SK-N-SH (cell line): Measurements from ENCODE around the gene ANKS4B. TPM values are rescaled to one million over a fixed set of nuclear protein-coding genes. Genes with fewer than 3 reads are reported as not detected.
A peak's percentile ranks its signal among the peaks of the same experiment; 100 is the strongest.

Experiments
- CTCF ChIA-PET: fragments of 300-600, 350-600 bp; formaldehyde crosslinking; extraction: SDS; loops from one replicate; lab custom pipeline; 2021; lab: Yijun Ruan, JAX
- POLR2A ChIA-PET: fragments of 350-600 bp; sonication (Branson Sonifier 250); formaldehyde crosslinking; extraction: SDS; loops from one replicate; lab custom pipeline; 2020; ENCODE audit warnings: antibody characterized with exemption, inconsistent platforms; lab: Yijun Ruan, JAX
- DNase-seq: peaks from one replicate; pipeline ENCODE4 v3.0.0; 2012
- H2AFZ ChIP-seq: fragments of 200-600 bp; sonication (generic); 2 replicates; pipeline ENCODE4 v1.8.1; 2016; ENCODE audit warnings: antibody characterized with exemption, mild to moderate bottlenecking, low read depth
- H3F3A ChIP-seq: fragments of 200-600 bp; sonication (generic); replicated peaks from 2 replicates; pipeline ENCODE3; 2016; ENCODE audit warnings: antibody characterized with exemption, mild to moderate bottlenecking; ENCODE audit not compliant: insufficient read depth
- H3K27ac ChIP-seq, 2 experiments: fragments of 200-500 bp in 1 of 2; fragments of 200-600 bp in 1 of 2; sonication (Bioruptor generic) in 1 of 2; sonication (generic), shearing (Covaris generic) in 1 of 2; 2 replicates each; pipeline versions ENCODE4 v1.5.1 to v1.6.1; 2014 to 2016; ENCODE audit warnings: low read depth in 2 of 2, inconsistent platforms in 1 of 2, low read length in 1 of 2, mild to moderate bottlenecking in 1 of 2, mixed read lengths in 1 of 2
- H3K27me3 ChIP-seq: fragments of 200-600 bp; sonication (generic), shearing (Covaris generic); 2 replicates; pipeline ENCODE4 v1.6.1; 2016; ENCODE audit warnings: mixed run types; ENCODE audit not compliant: insufficient read depth
- H3K36me3 ChIP-seq, 2 experiments: fragments of 200-500 bp in 1 of 2; fragments of 200-600 bp in 1 of 2; sonication (Bioruptor generic) in 1 of 2; sonication (generic) in 1 of 2; replicated peaks in 1 of 2; 2 replicates each; pipeline versions ENCODE3 to v1.5.1; 2014 to 2016; ENCODE audit warnings: low read length in 1 of 2, mild to moderate bottlenecking in 1 of 2; ENCODE audit not compliant: insufficient read depth in 2 of 2, control insufficient read depth in 1 of 2
- H3K4me1 ChIP-seq, 2 experiments: fragments of 200-500 bp in 1 of 2; fragments of 200-600 bp in 1 of 2; sonication (Bioruptor generic) in 1 of 2; sonication (generic), shearing (Covaris generic) in 1 of 2; 2 replicates each; pipeline versions ENCODE4 v1.5.1 to v1.6.1; 2014 to 2016; ENCODE audit warnings: low read depth in 1 of 2, low read length in 1 of 2, mixed run types in 1 of 2; ENCODE audit not compliant: insufficient read depth in 2 of 2, control insufficient read depth in 1 of 2
- H3K4me2 ChIP-seq: fragments of 200-600 bp; sonication (generic), shearing (Covaris generic); 2 replicates; pipeline ENCODE4 v1.6.1; 2017; ENCODE audit warnings: mixed run types
- H3K4me3 ChIP-seq, 2 experiments: fragments of 200-500 bp in 1 of 2; fragments of 200-600 bp in 1 of 2; sonication (Bioruptor generic) in 1 of 2; sonication (generic), shearing (Covaris generic) in 1 of 2; 2 replicates each; pipeline versions ENCODE4 v1.5.1 to v1.8.1; 2014 to 2016; ENCODE audit warnings: low read depth in 2 of 2, inconsistent platforms in 1 of 2, low read length in 1 of 2, mild to moderate bottlenecking in 1 of 2, mixed read lengths in 1 of 2, moderate library complexity in 1 of 2
- H3K79me2 ChIP-seq: fragments of 200-600 bp; sonication (generic); 2 replicates; pipeline ENCODE4 v1.8.1; 2017; ENCODE audit warnings: mild to moderate bottlenecking; ENCODE audit not compliant: insufficient read depth
- H3K9ac ChIP-seq: fragments of 200-600 bp; sonication (generic); 2 replicates; pipeline ENCODE4 v1.6.1; 2017; ENCODE audit warnings: mixed run types
- H3K9me2 ChIP-seq: fragments of 200-600 bp; sonication (generic); 2 replicates; pipeline ENCODE4 v1.6.1; 2017; ENCODE audit warnings: mixed run types
- H3K9me3 ChIP-seq: fragments of 200-600 bp; sonication (generic); 2 replicates; pipeline ENCODE4 v1.6.1; 2017; ENCODE audit warnings: mixed run types, mild to moderate bottlenecking, moderate library complexity
- H4K20me1 ChIP-seq: fragments of 200-600 bp; sonication (generic); 2 replicates; pipeline ENCODE4 v1.6.1; 2017; ENCODE audit warnings: mild to moderate bottlenecking, mixed run types; ENCODE audit not compliant: insufficient read depth
- ELF1 ChIP-seq: IDR thresholded peaks from 2 replicates; pipeline ENCODE4 v1.4.0; 2012
- EP300 ChIP-seq, 2 experiments: IDR thresholded peaks; 2 replicates each; pipeline versions ENCODE4 v1.4.0 to v1.6.1; 2012; ENCODE audit warnings: borderline replicate concordance in 1 of 2, low read depth in 1 of 2, low read length in 1 of 2
- EZH2phosphoT487 ChIP-seq: fragments of 200-600 bp; sonication (generic); IDR thresholded peaks from 2 replicates; pipeline ENCODE4 v1.6.1; 2017; ENCODE audit warnings: low read depth, mixed run types, mild to moderate bottlenecking, antibody characterized with exemption, moderate library complexity, borderline replicate concordance
- GATA2 ChIP-seq: sonication (generic); formaldehyde crosslinking; IDR thresholded peaks from 2 replicates; pipeline ENCODE4 v1.5.0; 2020; ENCODE audit warnings: mild to moderate bottlenecking, missing genetic modification reagents
- IRF3 ChIP-seq: fragments of 150-350 bp; IDR thresholded peaks from 2 replicates; pipeline ENCODE4 v1.6.1; 2016; ENCODE audit warnings: mild to moderate bottlenecking, low read depth, low read length
- JUND ChIP-seq: IDR thresholded peaks from 2 replicates; pipeline ENCODE4 v1.4.0; 2012
- MXI1 ChIP-seq: IDR thresholded peaks from 2 replicates; pipeline ENCODE4 v1.6.1; 2012; ENCODE audit warnings: mild to moderate bottlenecking, low read depth, low read length, improper control_type of control experiment
- NFIC ChIP-seq: IDR thresholded peaks from 2 replicates; pipeline ENCODE4 v1.4.0; 2012; ENCODE audit warnings: borderline replicate concordance
- NRF1 ChIP-seq: IDR thresholded peaks from 2 replicates; pipeline ENCODE4 v1.6.1; 2012; ENCODE audit warnings: low read depth, mild to moderate bottlenecking, low read length
- RAD21 ChIP-seq: IDR thresholded peaks from 2 replicates; pipeline ENCODE4 v1.6.1; 2012; ENCODE audit warnings: mild to moderate bottlenecking, low read length
- SIN3A ChIP-seq: IDR thresholded peaks from 2 replicates; pipeline ENCODE4 v1.6.1; 2012; ENCODE audit warnings: low read depth, mild to moderate bottlenecking, low read length, moderate library complexity, borderline replicate concordance
- SMC3 ChIP-seq: IDR thresholded peaks from 2 replicates; pipeline ENCODE4 v1.6.1; 2012; ENCODE audit warnings: low read depth, low read length, improper control_type of control experiment
- TAF1 ChIP-seq: IDR thresholded peaks from 2 replicates; pipeline ENCODE4 v1.6.1; 2012; ENCODE audit warnings: low read depth, mild to moderate bottlenecking, low read length, moderate library complexity, borderline replicate concordance
- WGBS: methylation state at CpG from one replicate; pipeline ENCODE4 v1.1.6; 2017; ENCODE audit warnings: low lambda C conversion rate; 5-methylcytosine and 5-hydroxymethylcytosine counted together
- polyA plus RNA-seq, 3 experiments: library from polyadenylated mRNA; depleted of rRNA; stranded (reverse); fragments of >200 nt; gene quantifications; 2 replicates each; pipeline ENCODE4 v1.2.3, GENCODE V29; 2012
- TF ChIP-seq, protein P1 (sequence below): fragments of 150-350 bp; IDR thresholded peaks from 2 replicates; pipeline ENCODE4 v1.6.1; 2017; ENCODE audit warnings: antibody characterized with exemption, low read length, low read depth, borderline replicate concordance
- TF ChIP-seq, protein P2 (sequence below): IDR thresholded peaks from 2 replicates; pipeline ENCODE4 v1.4.0; 2012; ENCODE audit warnings: low read depth
- TF ChIP-seq, protein P3 (sequence below): fragments of 200-600 bp; sonication (generic); IDR thresholded peaks from 2 replicates; pipeline ENCODE4 v1.6.1; 2017; ENCODE audit warnings: antibody characterized with exemption, mild to moderate bottlenecking, moderate library complexity

Gene ANKS4B
- polyA plus RNA-seq, 1 of the 3 experiments (the other 2 are of a cell fraction): not detected

DNA sequence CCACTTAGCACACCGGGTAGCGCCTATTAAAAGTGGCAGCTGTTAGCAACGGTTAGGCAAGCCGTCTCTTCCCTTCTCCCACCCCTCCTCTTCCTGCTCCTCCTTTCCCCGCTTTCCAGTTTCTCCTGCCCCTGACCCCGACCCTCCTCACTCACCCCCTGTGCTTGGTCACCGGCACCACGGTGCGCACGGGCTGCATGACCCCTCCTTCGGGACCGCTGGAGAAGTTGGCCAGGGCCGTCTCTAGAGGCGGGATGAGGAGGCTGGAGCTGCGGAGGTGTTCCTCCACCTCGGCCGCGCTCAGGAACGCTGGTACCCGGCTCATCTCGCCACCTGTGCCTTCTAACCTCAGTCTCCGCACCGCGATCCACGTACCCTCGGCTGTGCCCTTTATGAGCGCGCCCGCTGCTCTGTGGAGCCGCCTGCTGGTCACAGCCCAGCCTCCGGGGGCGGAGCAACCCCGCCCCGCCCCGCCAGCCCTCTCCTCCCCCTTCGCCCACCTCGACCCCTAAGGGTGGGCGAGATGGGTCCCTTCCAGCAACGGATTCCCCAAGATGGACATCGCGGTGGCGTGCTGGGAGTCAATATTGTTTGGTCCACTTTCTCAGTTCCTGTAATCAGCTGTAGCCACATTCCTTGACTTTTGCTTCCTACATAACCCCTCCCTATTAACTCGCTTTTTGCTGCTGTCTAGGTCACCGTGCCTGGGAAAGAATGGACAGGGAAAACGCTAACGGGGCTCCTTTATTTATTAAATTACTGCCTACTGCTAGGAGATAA is 44.6 kb downstream of the ANKS4B start, which contains the start of gene CRYM:
CRYM (minus strand) TSS at position 364 of the 780 bp plus-strand sequence; CDS start at position 325, 39 bp downstream.
- DNase-seq: peak; percentile 93

DNA sequence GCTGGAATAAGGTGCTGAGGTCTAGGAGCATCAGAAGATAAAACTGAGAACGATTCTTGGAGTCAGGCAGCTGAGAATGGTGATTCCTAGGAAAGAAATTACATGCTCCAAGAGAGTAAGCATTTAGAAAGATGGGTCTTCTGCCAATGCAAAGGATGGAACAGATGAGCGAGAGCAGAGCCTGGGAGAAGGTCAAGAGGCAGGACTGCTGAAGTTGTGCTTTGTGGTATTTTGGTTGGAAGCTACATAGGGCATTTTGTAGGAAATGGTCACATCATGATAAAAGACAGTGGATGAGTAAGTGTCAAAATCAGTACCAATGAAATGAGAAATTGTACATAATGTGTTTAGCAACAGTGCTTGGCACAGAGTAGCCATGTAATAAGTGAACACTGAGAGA is 46.0 kb downstream of the ANKS4B start:
- TF ChIP-seq NFIC: no peak
- TF ChIP-seq MXI1: no peak
- no peak for TF ChIP-seq JUND
- no peak for TF ChIP-seq ELF1
- TF ChIP-seq, protein P1, sequence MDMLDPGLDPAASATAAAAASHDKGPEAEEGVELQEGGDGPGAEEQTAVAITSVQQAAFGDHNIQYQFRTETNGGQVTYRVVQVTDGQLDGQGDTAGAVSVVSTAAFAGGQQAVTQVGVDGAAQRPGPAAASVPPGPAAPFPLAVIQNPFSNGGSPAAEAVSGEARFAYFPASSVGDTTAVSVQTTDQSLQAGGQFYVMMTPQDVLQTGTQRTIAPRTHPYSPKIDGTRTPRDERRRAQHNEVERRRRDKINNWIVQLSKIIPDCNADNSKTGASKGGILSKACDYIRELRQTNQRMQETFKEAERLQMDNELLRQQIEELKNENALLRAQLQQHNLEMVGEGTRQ: no peak
- no peak for TF ChIP-seq EZH2phosphoT487
- TF ChIP-seq, protein P2, sequence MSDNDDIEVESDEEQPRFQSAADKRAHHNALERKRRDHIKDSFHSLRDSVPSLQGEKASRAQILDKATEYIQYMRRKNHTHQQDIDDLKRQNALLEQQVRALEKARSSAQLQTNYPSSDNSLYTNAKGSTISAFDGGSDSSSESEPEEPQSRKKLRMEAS: no peak
- TF ChIP-seq TAF1: no peak
- TF ChIP-seq IRF3: no peak
- no peak for TF ChIP-seq SIN3A
- TF ChIP-seq EP300 (IDR thresholded peaks at IDR 0.05; ENCODE audit: borderline replicate concordance in 1 of 2, low read depth in 1 of 2, low read length in 1 of 2): no peak
- TF ChIP-seq NRF1: no peak
- no peak overlapping the region for H2AFZ ChIP-seq
- POLR2A ChIA-PET: no interaction called here
- 67% methylated on average over 2 of the region's 2 CpGs for WGBS
- H3K4me3 ChIP-seq: no peak overlapping the region
- CTCF ChIA-PET: interaction anchor here (1.2 to 7.5 kb wide), 8 partner anchors 11 to 121 kb away, joined by 3 to 71 read pairs (median 5); partner anchors contain the start of gene LDAF1
- no peaks in the 10 kb centered on the region for H3K9me3 ChIP-seq
- no peaks in the 10 kb centered on the region for H3F3A ChIP-seq
- H3K27me3 ChIP-seq: peaks cover 25% of the 10 kb centered on the region; the same call in 1 of the 2 replicates
- no peaks in the 10 kb centered on the region for H4K20me1 ChIP-seq
- H3K9me2 ChIP-seq: no peaks in the 10 kb centered on the region
- H3K36me3 ChIP-seq: no peaks in the 10 kb centered on the region
- no peaks in the 10 kb centered on the region for H3K79me2 ChIP-seq
- no peak overlapping the region for H3K27ac ChIP-seq
- no peak overlapping the region for H3K9ac ChIP-seq
- no peak for DNase-seq
- peaks cover 0 to 3% of the 10 kb centered on the region in 2 experiments; a peak in 1 of 4 replicates for H3K4me1 ChIP-seq
- no peak overlapping the region for H3K4me2 ChIP-seq

More for the DNA sequence above, 44.6 kb downstream of the ANKS4B start, which contains the start of gene CRYM:
- Histone ChIP-seq H3K4me2 (peak within 1 kb of the TSS; percentile 85), H3K27me3 (peaks cover 20% of the 10 kb centered on the region; the same call in 1 of the 2 replicates), H3K36me3 (no peaks in the 10 kb centered on the region), H3F3A (no peaks in the 10 kb centered on the region), H2AFZ (peak within 1 kb of the TSS; percentile 89; the same call in 1 of the 2 replicates), H3K9ac (no peak within 1 kb of the TSS), H4K20me1 (no peaks in the 10 kb centered on the region), H3K79me2 (no peaks in the 10 kb centered on the region), H3K9me3 (no peaks in the 10 kb centered on the region), H3K9me2 (no peaks in the 10 kb centered on the region), H3K4me3 (peak within 1 kb of the TSS; percentile 57 to 60), H3K27ac (no peak within 1 kb of the TSS), H3K4me1 (peaks cover 0 to 3% of the 10 kb centered on the region in 2 experiments; a peak in 1 of 4 replicates)
- POLR2A ChIA-PET: no interaction called here
- WGBS: 5% methylated on average over 26 of the region's 46 CpGs
- TF ChIP-seq RAD21 (peak; percentile 56), GATA2 (CRISPR knock-in tag) (no peak), NRF1 (no peak), SMC3 (peak; percentile 69)
- TF ChIP-seq, protein P3, sequence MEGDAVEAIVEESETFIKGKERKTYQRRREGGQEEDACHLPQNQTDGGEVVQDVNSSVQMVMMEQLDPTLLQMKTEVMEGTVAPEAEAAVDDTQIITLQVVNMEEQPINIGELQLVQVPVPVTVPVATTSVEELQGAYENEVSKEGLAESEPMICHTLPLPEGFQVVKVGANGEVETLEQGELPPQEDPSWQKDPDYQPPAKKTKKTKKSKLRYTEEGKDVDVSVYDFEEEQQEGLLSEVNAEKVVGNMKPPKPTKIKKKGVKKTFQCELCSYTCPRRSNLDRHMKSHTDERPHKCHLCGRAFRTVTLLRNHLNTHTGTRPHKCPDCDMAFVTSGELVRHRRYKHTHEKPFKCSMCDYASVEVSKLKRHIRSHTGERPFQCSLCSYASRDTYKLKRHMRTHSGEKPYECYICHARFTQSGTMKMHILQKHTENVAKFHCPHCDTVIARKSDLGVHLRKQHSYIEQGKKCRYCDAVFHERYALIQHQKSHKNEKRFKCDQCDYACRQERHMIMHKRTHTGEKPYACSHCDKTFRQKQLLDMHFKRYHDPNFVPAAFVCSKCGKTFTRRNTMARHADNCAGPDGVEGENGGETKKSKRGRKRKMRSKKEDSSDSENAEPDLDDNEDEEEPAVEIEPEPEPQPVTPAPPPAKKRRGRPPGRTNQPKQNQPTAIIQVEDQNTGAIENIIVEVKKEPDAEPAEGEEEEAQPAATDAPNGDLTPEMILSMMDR: peak; percentile 78
- CTCF ChIA-PET: interaction anchor here (0.6 to 7.5 kb wide), 27 partner anchors 8 to 1755 kb away, joined by 3 to 71 read pairs (median 4); partner anchors contain the start of gene LDAF1
